Spleen (tissue), 7 donors: ENCODE results near the gene SLC44A1.

Experiments used
- POLR2A ChIP-seq, 3 donors: fragments of 450-650 bp; IDR thresholded peaks; one replicate each; pipeline ENCODE4 v1.5.1; 2017; ENCODE audit warnings: antibody characterized with exemption in 3 of 3, mild to moderate bottlenecking in 1 of 3
- TF ChIP-seq, protein P1 (sequence below), 11 experiments: fragments of 200-600 bp in 7 of 11; fragments of 450-650 bp in 4 of 11; sonication (generic) in 4 of 11; IDR thresholded peaks in 8 of 11; conservative IDR thresholded peaks in 3 of 11; 1 replicate in 7 of 11; 2 replicates in 4 of 11; pipeline versions ENCODE4 v1.4.0 to v1.8.0; 2016 to 2021; ENCODE audit warnings: antibody characterized with exemption in 11 of 11, inconsistent platforms in 4 of 11, mild to moderate bottlenecking in 1 of 11
- donor health status: DM: no; HTN: no; CAD: no; lungs with moderate emphysema.
- donor health status: DM: no; HTN: no; CAD: no.
- donor health status: DM: no; HTN: no; CAD: no.

DNA sequence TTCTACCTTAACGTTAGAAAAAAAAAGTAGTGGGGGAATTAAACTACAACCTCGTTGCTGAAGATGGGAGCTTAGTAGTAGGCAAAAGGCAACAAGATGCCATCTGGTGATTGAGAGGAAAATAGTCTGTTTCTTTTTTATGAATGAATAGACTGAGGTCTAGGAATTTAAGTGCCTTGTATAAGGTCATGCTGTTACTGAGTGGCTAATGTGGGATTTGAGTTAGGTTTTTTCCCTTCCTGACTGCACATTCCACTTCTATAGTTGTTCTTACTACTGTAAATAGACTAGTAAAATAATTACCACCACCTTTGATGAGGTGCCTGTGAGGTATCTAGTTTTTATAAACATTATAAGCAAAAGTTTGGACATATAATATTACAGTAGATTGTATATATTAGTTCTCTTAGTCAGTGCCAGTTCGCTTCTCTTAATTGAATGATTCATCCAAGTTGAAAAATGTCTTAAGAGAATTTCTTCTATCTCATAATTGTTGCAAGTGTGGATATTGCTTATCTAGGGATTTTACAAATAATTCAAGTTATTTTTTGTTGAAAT lies 222.5 kb downstream of the SLC44A1 start:
- TF ChIP-seq POLR2A (IDR thresholded peaks at IDR 0.05), result no peak
- TF ChIP-seq, protein P1, sequence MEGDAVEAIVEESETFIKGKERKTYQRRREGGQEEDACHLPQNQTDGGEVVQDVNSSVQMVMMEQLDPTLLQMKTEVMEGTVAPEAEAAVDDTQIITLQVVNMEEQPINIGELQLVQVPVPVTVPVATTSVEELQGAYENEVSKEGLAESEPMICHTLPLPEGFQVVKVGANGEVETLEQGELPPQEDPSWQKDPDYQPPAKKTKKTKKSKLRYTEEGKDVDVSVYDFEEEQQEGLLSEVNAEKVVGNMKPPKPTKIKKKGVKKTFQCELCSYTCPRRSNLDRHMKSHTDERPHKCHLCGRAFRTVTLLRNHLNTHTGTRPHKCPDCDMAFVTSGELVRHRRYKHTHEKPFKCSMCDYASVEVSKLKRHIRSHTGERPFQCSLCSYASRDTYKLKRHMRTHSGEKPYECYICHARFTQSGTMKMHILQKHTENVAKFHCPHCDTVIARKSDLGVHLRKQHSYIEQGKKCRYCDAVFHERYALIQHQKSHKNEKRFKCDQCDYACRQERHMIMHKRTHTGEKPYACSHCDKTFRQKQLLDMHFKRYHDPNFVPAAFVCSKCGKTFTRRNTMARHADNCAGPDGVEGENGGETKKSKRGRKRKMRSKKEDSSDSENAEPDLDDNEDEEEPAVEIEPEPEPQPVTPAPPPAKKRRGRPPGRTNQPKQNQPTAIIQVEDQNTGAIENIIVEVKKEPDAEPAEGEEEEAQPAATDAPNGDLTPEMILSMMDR (IDR thresholded peaks at IDR 0.05 in 8 of 11, conservative IDR thresholded peaks at IDR 0.05 in 3 of 11), result no peak
